Breast epithelium (tissue), 3 donors: ENCODE results near the gene HIBADH.

Experiments
- CTCF ChIP-seq, 3 donors: fragments of 450-650 bp; IDR thresholded peaks; one replicate each; pipeline ENCODE4 v1.5.1; 2016 to 2017; ENCODE audit warnings: antibody characterized with exemption in 3 of 3, mild to moderate bottlenecking in 3 of 3, moderate library complexity in 3 of 3
- POLR2A ChIP-seq: fragments of 450-650 bp; IDR thresholded peaks from one replicate; pipeline ENCODE4 v1.6.1; 2016; ENCODE audit warnings: antibody characterized with exemption, mild to moderate bottlenecking, moderate library complexity

GRCh38 chr7:27605689-27606269, 56.9 kb downstream of the HIBADH start:
- TF ChIP-seq CTCF (IDR thresholded peaks at IDR 0.05) (peak in 1 of 3 donors; percentile 13), POLR2A (no peak)
